PC-3 (cell line): ENCODE measurements around the gene UBFD1.

ENCODE experiments used
- EZH2 ChIP-seq: fragments of 300-600 bp; sonication (generic); IDR thresholded peaks from one replicate; pipeline ENCODE4 v1.6.1; 2017; ENCODE audit warnings: antibody characterized with exemption, mild to moderate bottlenecking, low read length; ENCODE audit not compliant: unreplicated experiment
- TF ChIP-seq, protein P1 (sequence below): fragments of 300-600 bp; sonication (generic); conservative IDR thresholded peaks from 2 replicates; pipeline ENCODE4 v1.5.1; 2017; ENCODE audit warnings: antibody characterized with exemption, low read depth, mild to moderate bottlenecking, low read length

DNA sequence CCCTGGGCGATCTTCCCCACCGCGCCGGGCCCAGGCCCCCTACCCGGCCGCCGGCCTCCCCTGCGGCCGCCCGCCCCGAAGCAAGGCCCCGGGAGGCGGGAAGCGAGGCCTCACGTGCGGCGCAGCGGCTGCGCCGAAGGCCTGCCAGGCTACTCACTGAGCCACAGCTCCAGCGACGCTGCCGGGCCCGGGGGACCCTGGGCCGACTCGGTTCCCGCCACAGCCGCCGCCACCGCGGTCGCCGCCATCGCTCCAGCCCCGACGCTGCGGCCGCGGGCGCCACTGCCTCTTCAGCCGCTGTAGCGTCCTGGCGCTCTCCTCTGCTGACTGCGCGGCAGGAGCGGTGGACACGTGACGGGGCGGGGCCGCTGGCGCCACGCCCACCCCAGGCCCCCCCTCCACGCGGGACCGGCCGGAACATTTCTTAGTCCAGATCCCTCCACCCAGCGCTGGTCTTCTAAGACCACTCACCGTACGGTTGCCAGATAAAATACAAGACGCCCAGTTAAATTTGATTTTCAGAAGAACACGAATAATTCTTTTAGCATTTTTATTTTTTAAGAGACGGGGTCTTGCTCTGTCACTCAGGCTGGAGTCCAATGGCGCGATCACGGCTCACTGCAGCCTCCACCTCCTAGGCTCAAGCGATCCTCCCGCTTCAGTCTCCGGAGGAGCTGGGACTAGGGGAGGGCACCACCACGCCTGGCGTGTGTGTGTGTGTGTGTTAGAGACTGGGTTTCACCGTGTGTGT lies 47.2 kb upstream of the UBFD1 start, which contains the start of gene GGA2:
- TF ChIP-seq, protein P1, sequence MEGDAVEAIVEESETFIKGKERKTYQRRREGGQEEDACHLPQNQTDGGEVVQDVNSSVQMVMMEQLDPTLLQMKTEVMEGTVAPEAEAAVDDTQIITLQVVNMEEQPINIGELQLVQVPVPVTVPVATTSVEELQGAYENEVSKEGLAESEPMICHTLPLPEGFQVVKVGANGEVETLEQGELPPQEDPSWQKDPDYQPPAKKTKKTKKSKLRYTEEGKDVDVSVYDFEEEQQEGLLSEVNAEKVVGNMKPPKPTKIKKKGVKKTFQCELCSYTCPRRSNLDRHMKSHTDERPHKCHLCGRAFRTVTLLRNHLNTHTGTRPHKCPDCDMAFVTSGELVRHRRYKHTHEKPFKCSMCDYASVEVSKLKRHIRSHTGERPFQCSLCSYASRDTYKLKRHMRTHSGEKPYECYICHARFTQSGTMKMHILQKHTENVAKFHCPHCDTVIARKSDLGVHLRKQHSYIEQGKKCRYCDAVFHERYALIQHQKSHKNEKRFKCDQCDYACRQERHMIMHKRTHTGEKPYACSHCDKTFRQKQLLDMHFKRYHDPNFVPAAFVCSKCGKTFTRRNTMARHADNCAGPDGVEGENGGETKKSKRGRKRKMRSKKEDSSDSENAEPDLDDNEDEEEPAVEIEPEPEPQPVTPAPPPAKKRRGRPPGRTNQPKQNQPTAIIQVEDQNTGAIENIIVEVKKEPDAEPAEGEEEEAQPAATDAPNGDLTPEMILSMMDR = no peak
- TF ChIP-seq EZH2 = no peak
